Activated CD8-positive, alpha-beta memory T cell treated with anti-CD3 and anti-CD28 coated beads for 36 hours (primary cell): Measurements from ENCODE around the gene FKBP1A. TPM values are rescaled to one million over a fixed set of nuclear protein-coding genes. Genes with fewer than 3 reads are reported as not detected.

Source experiments
- CTCF ChIA-PET: fragments of 350-600 bp; sonication (Branson Sonifier 250); formaldehyde crosslinking; loops from one replicate; lab custom pipeline; 2021; ENCODE audit warnings: antibody characterized with exemption; lab: Charles Lee
- POLR2A ChIA-PET: fragments of 350-600 bp; sonication (Branson Sonifier 250); formaldehyde crosslinking; loops from one replicate; lab custom pipeline; 2021; ENCODE audit warnings: antibody characterized with exemption; lab: Charles Lee
- total RNA-seq, 2 experiments: library from RNA; stranded (reverse); gene quantifications; one replicate each; pipeline ENCODE4 v1.2.3, GENCODE V29; 2021

Gene FKBP1A
- total RNA-seq: 100 to 1,000 TPM; 300 to 304 TPM

GRCh38 chr20:1392693-1393506 is at the start of gene FKBP1A:
Gene FKBP1A, minus strand, starts transcription at chr20:1393054. Its CDS starts 56 bp downstream, at chr20:1392998.
- ChIA-PET POLR2A (interaction anchor here (1.3 kb wide), 1 partner anchor 68 kb away, joined by 5 read pairs; no protein-coding TSS in a partner anchor), CTCF (interaction anchor here (0.7 kb wide), 1 partner anchor 9 kb away, joined by 3 read pairs; no protein-coding TSS in a partner anchor)

GRCh38 chr20:1442304-1442703 is 49.5 kb upstream of the FKBP1A start:
- POLR2A ChIA-PET: no interaction called here
- CTCF ChIA-PET: no interaction called here

- ChIA-PET CTCF (no interaction called here), POLR2A (no interaction called here)
Observed at GRCh38 chr20:1441133-1441532, 48.3 kb upstream of the FKBP1A start.

- CTCF ChIA-PET: interaction anchor here (0.7 to 0.8 kb wide), 3 partner anchors 86 to 127 kb away, joined by 3 read pairs; no protein-coding TSS in a partner anchor
- POLR2A ChIA-PET: no interaction called here
Observed at GRCh38 chr20:1440024-1440423, 47.2 kb upstream of the FKBP1A start.

- ChIA-PET POLR2A (interaction anchor here (0.6 kb wide), 1 partner anchor 113 kb away, joined by 5 read pairs; no protein-coding TSS in a partner anchor), CTCF (interaction anchor here (0.7 to 3.8 kb wide), 7 partner anchors 10 to 339 kb away, joined by 3 to 26 read pairs (median 3); no protein-coding TSS in a partner anchor)
Observed at GRCh38 chr20:1438361-1438760, 45.5 kb upstream of the FKBP1A start.

- POLR2A ChIA-PET: no interaction called here
Observed at GRCh38 chr20:1437235-1437904, 44.5 kb upstream of the FKBP1A start.

GRCh38 chr20:1436263-1436662 is 43.4 kb upstream of the FKBP1A start:
- CTCF ChIA-PET: interaction anchor here (0.7 to 3.8 kb wide), 7 partner anchors 9 to 230 kb away, joined by 3 to 26 read pairs (median 5); no protein-coding TSS in a partner anchor
- POLR2A ChIA-PET: no interaction called here

More at GRCh38 chr20:1437235-1437904, 44.5 kb upstream of the FKBP1A start:
- CTCF ChIA-PET: interaction anchor here (0.7 to 3.8 kb wide), 17 partner anchors 10 to 134 kb away, joined by 3 to 26 read pairs (median 4); no protein-coding TSS in a partner anchor

GRCh38 chr20:1435337-1435699 is 42.5 kb upstream of the FKBP1A start:
- ChIA-PET POLR2A (interaction anchor here (1.1 kb wide), 1 partner anchor 110 kb away, joined by 3 read pairs; no protein-coding TSS in a partner anchor), CTCF (interaction anchor here (0.8 to 2.4 kb wide), 3 partner anchors 12 to 123 kb away, joined by 4 to 7 read pairs (median 5); no protein-coding TSS in a partner anchor)

GRCh38 chr20:1434571-1435336 is 41.9 kb upstream of the FKBP1A start:
- ChIA-PET CTCF (interaction anchor here (1.5 to 2.4 kb wide), 2 partner anchors 120 to 122 kb away, joined by 4 to 7 read pairs; no protein-coding TSS in a partner anchor), POLR2A (interaction anchor here (1.1 kb wide), 1 partner anchor 109 kb away, joined by 3 read pairs; no protein-coding TSS in a partner anchor)

GRCh38 chr20:1431158-1431557 is 38.3 kb upstream of the FKBP1A start:
- ChIA-PET POLR2A (no interaction called here), CTCF (no interaction called here)

- ChIA-PET CTCF (no interaction called here), POLR2A (no interaction called here)
Observed at GRCh38 chr20:1430004-1430451, 37.2 kb upstream of the FKBP1A start.

GRCh38 chr20:1429143-1429728 is 36.4 kb upstream of the FKBP1A start:
- POLR2A ChIA-PET: no interaction called here
- CTCF ChIA-PET: no interaction called here

GRCh38 chr20:1427457-1428054 is 34.7 kb upstream of the FKBP1A start:
- ChIA-PET CTCF (interaction anchor here (1.2 to 2.1 kb wide), 3 partner anchors 10 to 16 kb away, joined by 3 to 10 read pairs (median 4); no protein-coding TSS in a partner anchor), POLR2A (no interaction called here)

- POLR2A ChIA-PET: no interaction called here
- CTCF ChIA-PET: interaction anchor here (1.9 to 2.1 kb wide), 2 partner anchors 11 to 17 kb away, joined by 4 to 10 read pairs; no protein-coding TSS in a partner anchor
Observed at GRCh38 chr20:1426231-1426849, 33.5 kb upstream of the FKBP1A start.

- CTCF ChIA-PET: interaction anchor here (1.1 kb wide), 2 partner anchors 12 to 58 kb away, joined by 3 to 5 read pairs; no protein-coding TSS in a partner anchor
- POLR2A ChIA-PET: no interaction called here
Observed at GRCh38 chr20:1424336-1424735, 31.5 kb upstream of the FKBP1A start.

- CTCF ChIA-PET: interaction anchor here (0.9 to 1.1 kb wide), 2 partner anchors 12 to 13 kb away, joined by 5 read pairs; no protein-coding TSS in a partner anchor
- POLR2A ChIA-PET: no interaction called here
Observed at GRCh38 chr20:1423625-1424106, 30.8 kb upstream of the FKBP1A start.

GRCh38 chr20:1423206-1423605 is 30.4 kb upstream of the FKBP1A start:
- ChIA-PET POLR2A (no interaction called here), CTCF (interaction anchor here (0.9 to 1.1 kb wide), 2 partner anchors 13 to 14 kb away, joined by 5 read pairs; no protein-coding TSS in a partner anchor)
